HTERT RPE-1 (cell line): ENCODE data around the gene SNRNP25.

Experiments
- in situ Hi-C: fragments of 300-500 bp; cut with MboI; formaldehyde crosslinking; loops from 4 replicates; pipeline ENCODE4 v1.14.3; 2020; ENCODE audit warnings: low sequenced_read_pairs

SNRNP25 gene

GRCh38 chr16:101586-101985, 48.0 kb downstream of the SNRNP25 start:
- in situ Hi-C loops, result no loop called here

DNA sequence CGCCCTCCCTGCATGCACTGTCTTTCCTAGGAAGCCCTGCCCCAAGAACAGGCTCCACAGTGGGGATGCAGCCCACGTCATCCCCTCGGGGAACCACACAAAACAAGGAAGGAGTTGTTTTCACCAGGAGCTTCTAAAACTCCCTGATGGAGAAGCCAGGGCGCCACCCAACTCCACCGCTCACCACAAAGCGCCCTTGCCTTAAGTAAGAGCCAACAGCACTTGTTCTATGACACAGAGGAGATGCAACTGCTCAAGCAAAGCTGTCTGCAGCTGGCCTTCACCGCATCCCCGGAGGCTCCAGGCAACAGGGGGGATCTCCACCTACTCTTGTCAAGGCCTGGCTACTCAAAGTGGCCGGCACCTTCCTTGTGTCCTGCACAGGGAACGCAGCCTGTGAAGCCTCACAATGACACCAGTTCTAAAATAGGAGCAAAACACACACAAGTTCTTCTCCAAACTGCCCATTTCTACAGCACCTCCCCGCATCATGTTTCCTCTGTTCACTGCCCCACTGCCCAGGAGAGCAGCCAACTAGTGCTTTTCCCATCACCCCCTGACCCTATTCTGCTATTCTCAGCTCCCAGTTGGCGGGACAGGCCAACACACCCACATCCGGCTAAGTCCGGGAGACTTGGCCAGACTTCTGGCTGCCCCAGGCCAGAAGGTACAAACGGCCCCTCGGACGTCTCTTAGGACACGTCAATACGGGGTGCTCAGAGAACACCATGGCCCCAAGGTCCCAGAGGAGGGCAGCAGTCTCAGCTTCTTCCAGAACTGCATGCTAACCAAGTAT, 48.6 kb downstream of the SNRNP25 start:
- in situ Hi-C loops, result no loop called here

- in situ Hi-C loops, result no loop called here
Measured at GRCh38 chr16:104355-104754, 50.7 kb downstream of the SNRNP25 start.

DNA sequence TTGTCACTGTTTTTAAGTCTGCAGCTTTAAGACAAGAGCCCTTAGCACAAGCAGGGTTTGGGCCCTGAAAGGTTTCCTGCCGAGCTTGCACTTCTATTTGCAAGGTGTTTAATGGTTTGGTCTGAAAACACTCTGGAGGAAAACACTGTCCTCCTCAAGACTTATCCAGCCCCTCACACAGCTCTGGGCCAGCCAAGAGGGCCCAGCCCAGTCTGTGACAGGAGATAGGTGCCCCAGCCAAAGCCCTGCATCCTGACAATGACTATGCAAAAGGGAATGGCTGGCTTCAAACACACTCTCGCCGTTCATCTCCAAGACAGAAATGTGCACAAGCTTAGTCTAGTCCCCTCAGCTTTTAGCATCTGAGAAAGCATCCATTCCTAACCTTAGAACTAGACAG, 51.3 kb downstream of the SNRNP25 start:
- in situ Hi-C loops, result no loop called here

- in situ Hi-C loops, result no loop called here
Measured at GRCh38 chr16:105521-105920, 51.9 kb downstream of the SNRNP25 start.

GRCh38 chr16:106623-107324, 53.1 kb downstream of the SNRNP25 start:
- in situ Hi-C loops, result no loop called here
